Measurements from ENCODE around the gene ELANE.
A peak's percentile ranks its signal among the peaks of the same experiment; 100 is the strongest.
"Not testable (repeated sequence)": the region's sequence is repeated elsewhere in the genome, so short reads cannot be mapped to it uniquely, and the experiment has no call there.

The ELANE gene

DNA sequence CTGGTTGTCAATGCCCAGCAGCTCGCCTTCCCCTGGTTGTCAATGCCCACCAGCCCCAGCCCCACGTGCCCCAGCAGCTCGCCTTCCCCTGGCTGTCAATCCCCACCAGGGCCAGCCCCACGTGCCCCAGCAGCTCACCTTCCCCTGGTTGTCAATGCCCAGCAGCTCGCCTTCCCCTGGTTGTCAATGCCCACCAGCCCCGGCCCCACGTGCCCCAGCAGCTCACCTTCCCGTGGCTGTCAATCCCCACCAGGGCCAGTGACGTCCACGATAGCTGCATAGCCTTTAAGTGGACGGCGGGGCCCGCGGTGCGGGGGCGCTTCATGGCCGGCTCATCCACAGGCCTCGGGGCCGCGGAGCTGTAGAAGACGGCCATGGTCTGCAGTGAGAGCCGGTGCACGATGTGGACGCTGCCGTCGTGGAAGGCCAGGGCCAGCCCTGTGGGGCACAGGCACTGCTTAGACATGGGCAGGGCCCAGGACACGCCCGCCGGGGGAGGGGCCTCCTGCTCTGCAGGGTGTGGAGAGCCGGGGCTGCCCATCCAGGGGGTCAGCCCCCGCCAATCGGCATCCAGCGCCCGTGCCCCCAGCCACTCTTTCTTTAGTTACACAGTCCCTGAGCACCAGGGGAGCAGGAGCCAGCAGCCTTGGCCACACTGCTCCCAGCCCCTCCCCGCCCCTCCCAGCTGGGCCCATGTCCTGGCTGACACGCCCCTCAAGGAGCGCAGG lies 27.8 kb downstream of the ELANE start:
- no peak for DNase-seq (ENCODE audit: low spot score)

DNA sequence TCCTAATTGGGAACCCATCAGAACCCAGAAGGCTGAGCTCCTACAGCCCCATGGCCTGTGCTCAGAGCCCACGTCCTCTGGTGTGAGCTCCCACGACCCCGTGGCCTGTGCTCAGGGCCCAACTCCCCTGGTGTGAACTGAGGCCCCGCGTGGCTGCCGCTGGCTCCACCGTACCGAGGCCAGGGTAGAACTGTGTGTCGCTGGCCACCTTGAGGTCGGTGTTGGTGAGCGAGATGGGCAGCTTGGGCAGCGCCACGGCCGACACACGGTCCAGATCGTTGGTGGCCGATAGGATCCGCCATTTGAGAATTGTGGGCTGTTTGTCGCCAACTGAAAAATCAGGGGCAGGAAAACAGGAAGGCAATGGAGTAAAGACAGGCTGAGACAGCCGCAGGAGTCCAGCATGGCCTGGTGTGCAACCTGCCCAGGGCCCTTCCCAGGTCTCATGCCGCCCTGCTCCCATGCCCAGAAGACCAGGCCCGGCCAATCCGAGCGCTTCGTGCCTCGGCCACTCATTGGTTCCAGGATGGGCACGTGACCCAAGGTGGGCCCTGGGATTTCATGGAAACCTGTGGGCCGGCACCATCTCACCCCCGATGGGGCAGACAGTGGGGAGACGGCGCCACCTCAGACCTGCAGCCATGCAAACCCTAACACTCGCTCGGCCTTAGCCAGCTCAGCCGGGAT lies 29.4 kb downstream of the ELANE start:
- DNase-seq (ENCODE audit: low spot score) = no peak

DNA sequence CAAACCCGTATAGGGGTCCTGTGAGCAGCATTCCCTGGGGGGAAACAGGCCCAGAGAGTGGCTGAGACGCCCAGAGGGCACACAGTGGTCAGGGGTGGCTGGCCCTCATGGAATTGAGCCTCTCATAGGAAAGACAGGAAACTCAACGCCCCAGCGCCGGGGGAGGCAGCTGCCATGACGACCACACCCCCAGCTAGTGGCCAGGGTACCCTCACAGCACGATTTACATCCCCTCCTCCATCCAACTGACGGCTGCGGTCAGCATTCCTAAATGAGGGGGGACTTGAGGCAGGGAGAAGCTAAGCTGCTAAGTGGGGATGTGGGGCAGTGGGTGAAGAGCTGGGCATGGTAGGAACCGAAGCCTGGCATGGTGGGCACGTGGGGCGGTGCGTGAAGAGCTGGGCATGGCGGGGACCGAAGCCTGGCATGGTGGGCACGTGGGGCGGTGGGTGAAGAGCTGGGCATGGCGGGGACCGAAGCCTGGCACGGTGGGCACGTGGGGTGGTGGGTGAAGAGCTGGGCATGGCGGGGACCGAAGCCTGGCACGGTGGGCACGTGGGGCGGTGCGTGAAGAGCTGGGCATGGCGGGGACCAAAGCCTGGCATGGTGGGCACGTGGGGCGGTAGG lies 30.9 kb downstream of the ELANE start:
- no peak for DNase-seq (ENCODE audit: low spot score)

DNA sequence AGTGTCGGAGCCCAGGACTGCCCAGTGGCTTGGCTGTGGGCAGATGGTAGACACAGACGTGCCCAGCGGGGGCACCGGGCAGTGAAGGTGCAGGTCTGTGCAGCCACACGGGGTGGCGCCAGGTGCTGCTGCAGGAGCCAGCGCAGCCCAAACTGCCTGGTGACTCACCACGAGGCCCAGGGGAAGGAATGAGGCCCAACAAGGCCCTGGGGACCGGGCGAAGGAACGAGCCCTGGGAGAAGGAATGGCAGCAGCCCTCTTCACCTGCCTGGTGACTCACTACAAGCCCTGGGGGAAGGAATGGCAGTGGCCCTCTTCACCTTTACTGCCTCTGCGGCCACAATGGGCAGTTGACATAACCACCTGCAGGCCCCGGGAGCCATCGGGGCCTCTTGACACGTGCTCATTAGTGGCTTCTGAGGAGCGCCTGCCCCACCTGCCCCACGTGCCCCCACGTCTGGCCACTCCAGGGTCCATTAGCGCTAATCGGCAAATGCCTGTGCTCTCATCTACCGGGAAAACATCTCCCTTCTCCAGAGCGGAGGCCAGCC lies 31.6 kb downstream of the ELANE start:
- DNase-seq (ENCODE audit: low spot score) = no peak

DNA sequence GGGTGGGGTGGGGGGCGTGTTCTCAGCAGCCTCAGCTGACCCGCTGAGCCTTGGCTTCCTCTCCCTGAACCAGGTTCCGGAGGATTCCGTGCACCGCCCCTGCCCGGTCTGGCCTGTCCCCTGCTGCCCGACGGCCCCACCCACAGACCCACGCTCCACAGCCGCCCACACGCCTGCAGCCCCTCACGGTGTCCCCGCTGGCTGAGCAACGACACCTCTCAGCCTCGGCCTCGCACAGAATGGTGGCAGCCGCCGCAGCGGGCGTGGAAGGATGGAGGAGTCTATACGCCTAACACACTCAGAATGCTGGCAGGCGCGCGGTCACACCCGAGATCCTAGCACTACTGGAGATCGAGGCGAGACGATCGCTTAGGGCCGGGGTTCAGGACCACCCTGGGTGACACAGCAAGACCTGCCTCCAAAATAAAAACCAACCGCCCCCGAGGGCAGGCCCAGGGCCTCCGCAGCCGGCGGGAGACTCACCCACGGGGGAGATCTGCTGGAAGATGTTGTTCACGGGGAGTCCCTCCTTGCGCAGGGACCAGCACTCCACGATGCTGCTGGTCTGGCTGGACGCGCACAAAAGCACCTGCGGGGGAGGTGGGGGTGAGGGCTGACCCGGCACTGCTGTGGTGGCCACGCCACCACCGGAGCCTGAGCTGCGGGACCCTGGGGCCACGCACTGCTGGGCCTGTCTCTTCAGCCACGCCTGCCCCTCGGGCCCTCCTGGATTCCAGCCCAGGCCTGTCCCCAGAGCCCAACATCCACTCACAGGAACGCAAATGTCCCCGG lies 32.5 kb downstream of the ELANE start:
- DNase-seq (ENCODE audit: low spot score) = no peak

DNA sequence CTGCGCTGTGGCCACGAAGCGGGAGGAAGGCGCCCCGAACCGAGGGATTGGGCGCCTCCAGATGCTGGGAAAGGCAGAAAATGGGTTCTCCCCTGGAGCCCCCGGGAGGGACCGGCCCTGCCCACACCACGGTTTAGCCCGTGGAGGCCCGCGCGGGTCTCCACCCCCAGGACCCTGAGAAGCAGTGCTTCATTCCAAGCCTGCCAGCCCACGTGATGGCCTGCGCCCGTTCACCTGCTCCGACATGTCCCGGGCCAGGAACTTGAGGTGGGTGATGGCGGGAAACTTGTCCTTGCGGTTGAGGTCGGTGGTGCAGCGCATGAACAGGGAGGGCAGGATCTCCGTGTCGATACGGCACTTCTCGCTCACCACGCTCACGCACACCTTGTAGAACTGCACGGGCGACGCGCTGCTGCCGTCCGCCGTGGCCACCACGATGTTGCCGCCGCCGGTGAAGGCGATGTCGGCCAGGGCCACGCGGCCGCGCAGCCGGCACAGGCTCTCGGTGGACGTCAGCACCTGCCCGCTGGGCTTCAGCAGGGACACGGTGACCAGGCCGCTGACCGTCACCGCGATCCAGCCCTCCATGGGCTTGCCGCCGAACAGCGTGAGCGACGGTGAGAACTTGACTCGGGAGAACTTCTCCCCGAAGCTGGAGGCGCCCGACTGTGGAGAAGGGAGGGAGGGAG lies 33.6 kb downstream of the ELANE start:
- DNase-seq (ENCODE audit: low spot score) = no peak

DNA sequence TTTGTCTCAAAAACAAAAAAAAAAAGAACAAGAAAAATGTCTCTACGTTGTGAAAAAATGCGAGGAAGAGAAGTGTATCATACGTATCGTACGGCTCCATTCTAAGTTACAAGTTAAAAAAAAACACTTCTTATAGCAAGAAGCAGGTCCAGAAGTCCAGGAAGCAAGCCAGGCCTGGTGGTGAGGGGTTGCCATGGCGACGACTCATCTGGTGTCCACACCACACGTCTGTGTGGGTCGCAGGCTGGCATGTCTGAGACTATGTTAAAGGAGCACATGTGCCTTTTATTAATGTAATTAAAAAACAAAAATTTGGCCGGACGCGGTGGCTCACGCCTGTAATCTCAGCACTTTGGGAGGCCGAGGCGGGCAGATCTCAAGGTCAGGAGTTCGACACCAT lies 35.0 kb downstream of the ELANE start:
- DNase-seq (ENCODE audit: low spot score) = no peak

DNA sequence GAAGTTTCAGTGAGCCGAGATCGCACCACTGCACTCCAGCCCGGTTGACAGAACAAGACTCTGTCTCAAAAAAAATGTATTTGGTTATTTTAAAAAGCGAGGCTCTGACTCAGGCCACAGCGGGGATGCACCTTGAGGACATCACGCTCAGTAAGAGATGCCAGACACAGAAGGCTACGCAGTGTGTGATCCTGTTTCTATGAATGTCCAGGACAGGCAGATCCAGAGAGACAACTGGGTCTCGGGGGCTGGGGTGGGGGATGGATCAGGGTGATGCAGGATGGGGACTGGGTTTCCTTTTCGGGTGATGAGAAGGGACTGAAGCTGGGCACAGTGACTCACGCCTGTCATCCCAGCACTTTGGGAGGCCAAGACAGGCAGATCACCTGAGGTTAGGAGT lies 35.5 kb downstream of the ELANE start:
- DNase-seq (ENCODE audit: low spot score) = no peak

DNA sequence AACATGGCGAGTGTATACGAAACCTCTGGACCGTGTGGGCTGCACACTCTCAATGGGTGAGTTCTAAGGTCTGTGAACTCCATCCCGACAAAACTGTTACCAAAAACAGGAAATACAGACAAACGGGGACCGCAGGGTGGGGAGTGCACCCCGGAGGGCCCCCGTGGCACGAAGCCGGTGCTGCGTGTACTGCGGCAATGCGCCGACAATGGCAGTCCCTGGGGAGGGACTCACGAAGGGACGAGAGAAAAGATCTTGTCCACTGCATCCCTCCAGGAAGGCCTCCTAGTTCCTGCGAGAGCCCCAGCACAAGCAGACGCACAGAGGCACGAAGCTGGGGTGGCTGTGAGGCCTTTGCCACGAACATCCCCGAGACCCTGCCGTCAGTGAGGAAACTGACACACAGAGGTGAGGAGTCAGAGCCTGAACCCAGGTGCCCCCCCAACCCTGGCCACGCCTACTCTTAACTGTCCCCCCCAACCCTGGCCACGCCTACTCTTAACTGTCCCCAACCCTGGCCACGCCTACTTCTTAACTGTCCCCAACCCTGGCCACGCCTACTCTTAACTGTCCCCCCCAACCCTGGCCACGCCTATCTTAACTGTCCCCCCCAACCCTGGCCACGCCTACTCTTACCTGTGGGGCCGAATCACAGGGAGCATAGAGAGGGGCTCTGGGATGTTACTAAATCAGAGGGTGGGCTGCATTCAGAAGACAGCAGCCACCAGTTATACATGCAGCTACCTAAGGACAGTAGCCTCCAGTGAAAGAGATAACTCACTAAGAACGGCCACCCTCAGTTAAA lies 36.7 kb downstream of the ELANE start:
- no peak for DNase-seq (ENCODE audit: low spot score)

DNA sequence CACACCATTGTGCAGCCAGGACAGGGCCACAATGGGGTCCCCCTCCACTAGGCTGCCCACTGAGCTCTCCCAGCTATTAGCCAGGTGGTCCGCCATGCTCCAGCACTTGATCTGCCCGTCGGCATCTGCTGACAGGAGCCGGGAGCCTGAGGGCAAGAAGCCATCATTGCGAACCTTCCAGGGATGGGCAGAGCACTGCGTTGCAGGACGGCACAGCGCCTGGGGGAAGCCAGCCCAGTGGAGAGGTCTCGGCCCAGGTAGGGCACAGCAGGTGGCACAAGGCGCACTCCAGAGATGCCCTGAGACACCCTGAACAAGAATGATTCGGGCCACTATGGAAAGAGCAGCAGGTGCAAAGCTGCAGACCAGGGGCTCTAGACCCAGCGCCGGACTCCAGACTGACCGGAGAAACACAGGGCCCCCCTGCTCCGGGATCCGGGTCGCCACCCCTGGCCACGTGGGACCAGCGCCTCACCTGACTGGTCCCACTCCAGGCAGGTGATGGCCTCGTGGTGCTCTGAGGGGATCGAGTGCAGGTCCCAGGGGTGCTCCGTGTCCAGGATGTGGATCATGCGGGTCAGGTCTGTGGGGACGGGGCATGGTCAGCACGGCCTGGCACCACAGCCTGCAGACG lies 37.7 kb downstream of the ELANE start:
- DNase-seq (ENCODE audit: low spot score) = no peak

DNA sequence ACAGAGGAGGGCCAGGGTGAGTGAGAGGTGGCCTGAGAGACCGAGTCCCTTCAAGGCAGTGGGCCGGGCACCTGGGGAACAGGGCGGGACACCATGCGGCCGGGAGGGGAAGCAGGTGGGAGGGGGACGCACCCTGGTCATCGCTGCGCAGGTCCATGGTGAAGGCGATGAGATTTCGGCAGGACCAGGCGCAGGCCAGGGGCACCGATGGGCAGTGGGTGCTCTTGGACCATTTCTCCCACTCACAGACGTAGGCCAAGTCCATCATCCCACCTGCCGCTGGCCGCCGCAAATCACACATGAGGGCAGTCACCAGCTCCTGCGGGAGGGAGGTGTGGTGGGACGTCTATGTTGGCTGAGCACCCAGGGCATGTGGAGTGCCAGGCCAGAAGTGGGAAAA lies 38.7 kb downstream of the ELANE start:
- DNase-seq (ENCODE audit: low spot score) = no peak

DNA sequence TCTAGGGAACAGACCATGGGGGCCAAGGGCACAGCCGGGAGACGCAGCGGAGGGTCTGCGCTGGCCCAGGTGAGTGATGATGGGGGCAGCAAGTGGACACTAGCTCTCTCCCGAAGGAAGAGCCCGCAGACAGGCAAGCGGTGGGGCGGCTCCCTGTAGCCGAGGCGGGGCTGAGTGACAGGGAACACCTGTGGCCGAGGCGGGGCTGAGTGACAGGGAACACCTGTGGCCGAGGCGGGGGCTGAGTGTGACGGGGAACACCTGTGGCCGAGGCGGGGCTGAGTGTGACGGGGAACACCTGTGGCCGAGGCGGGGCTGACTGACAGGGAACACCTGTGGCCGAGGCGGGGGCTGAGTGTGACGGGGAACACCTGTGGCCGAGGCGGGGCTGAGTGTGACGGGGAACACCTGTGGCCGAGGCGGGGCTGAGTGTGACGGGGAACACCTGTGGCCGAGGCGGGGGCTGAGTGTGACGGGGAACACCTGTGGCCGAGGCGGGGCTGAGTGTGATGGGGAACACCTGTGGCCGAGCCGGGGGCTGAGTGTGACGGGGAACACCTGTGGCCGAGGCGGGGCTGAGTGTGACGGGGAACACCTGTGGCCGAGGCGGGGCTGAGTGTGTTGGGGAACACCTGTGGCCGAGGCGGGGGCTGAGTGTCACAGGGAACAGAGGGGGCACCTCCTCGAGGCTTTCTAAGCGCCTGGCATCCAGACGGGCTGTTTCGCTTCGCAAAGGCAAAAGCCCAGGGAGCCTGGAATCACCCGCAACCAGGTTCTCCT lies 39.5 kb downstream of the ELANE start:
- DNase-seq (ENCODE audit: low spot score) = not testable (repeated sequence)

DNA sequence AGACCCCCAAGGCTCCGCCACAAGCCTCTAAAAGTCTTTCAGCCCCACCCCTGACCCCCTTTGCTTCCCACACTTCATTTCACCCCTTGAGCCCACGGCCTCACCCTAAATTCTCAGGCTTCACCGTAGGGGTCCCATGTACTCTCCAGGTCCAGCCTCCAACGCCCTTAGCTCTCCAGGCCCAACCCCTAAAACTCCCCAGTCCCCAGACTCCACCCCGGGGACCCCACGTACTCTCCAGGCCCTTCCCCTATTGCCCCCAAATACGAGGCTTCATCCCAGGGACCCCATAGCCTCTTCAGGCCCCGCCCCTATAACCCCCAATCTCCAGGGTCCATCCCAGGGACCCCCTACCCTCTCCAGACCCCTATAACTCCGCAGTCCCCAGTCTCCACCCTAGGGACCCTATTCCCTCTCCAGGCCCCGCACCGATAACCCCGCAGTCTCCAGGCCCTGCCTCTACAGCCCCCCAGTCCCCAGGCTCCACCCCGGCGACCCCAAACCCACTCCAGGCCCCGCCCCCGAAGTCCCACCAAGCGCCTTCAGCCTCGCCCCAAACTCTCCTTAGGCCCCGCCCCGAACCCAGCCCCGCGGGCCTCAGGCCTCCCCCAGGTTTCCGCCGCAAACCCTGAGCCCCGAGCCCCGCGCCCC lies 40.3 kb downstream of the ELANE start:
- no peak for DNase-seq (ENCODE audit: low spot score)

DNA sequence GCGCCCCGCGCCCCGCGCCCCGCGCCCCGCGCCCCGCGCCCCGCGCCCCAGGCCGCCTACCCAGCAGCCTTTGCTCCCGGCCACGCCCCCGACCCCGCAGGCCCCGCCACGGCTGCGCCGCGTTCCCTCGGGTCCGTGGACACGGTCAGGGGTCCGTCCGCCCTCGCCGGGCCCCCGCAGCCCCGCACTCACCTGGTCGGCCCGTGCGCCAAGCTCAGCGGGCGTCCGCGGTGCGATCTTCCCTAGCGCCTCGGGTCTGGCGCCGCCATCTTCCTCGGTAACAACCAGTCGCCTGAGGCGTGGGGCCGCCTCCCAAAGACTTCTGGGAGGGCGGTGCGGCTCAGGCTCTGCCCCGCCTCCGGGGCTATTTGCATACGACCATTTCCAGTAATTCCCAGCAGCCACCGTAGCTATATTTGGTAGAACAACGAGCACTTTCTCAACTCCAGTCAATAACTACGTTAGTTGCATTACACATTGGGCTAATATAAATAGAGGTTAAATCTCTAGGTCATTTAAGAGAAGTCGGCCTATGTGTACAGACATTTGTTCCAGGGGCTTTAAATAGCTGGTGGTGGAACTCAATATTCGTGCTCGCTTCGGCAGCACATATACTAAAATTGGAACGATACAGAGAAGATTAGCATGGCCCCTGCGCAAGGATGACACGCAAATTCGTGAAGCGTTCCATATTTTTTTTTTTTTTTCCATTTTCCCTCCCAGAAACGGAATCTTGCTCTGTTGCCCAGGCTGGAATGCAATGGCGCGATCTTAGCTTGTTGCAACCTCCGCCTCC lies 41.0 kb downstream of the ELANE start, which contains the start of the genes MED16 and RNU6-9:
Gene MED16, minus strand, starts transcription at position 294 of the 796 bp plus-strand sequence. CDS start 2,056 bp downstream, outside the sequence.
Gene RNU6-9, plus strand, starts transcription at position 591 of the 796 bp plus-strand sequence.
- DNase-seq (ENCODE audit: low spot score) = peak; percentile 92

DNA sequence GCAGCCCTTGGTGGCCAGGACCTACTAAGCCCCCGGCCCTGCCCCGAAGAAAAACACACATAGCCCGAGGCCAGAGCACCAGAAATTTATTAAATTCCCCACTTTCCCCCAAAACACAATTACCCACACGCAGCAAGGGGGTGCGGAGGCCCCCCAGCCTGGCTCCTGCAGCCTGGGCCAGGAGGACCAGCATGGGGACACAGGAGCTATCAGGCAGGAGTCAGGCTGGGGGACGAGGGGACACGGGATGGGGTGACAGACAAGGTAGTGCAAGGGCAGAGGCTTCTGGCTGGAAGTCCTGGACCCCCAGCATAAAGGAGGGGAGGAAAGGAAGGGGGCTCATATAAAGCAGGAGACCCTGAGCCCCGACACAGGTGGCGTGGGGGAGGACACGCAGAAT lies 44.3 kb downstream of the ELANE start:
- no peak for DNase-seq (ENCODE audit: low spot score)

DNA sequence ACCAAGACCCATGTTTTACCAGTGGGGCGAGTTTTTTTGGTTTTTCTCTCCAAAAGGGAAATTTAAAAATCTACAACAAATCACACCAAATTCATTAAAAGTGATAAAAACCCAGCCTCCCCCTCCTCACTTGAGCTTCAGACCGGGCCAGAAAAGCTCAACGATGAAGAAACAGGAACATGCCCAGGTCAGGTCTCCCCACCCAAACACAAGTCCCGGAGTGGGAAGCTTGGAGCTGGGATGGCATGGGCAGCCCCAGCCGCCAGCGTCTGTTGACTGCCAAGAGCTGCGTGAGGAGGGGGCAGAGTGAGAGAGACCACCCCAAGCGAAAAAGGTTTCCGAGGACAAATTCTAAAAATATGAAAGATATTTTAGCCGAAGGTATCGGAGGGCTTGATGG lies 44.9 kb downstream of the ELANE start:
- no peak for DNase-seq (ENCODE audit: low spot score)

DNA sequence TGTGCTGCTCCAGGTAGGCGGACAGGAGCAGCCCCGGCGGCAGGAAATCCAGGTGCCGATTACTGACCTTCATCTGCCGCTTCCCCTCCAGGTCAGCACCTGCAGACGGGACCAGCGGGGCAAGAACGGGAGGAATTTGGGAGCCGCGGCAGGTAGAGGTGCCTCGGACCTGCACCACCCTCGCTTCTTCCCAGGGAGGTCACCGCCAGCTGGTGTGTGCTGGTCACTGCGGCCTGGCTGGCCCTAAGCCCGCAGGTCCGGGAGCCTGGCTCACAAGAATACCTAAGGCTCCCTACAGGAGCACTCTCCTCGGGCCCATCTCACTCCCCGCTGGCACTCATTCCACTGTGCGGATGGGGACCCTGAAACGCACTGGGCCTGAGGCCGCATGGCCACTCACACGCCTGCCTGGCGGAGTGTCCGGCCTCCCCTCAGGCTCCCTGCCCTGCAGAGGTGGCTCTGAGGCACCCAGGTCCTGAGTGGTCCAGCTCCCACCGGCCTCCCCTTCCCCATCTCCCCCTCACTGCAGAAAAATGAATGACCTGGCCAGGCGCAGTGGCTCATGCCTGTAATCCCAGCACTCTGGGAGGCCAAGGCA lies 45.4 kb downstream of the ELANE start:
- DNase-seq (ENCODE audit: low spot score) = no peak

DNA sequence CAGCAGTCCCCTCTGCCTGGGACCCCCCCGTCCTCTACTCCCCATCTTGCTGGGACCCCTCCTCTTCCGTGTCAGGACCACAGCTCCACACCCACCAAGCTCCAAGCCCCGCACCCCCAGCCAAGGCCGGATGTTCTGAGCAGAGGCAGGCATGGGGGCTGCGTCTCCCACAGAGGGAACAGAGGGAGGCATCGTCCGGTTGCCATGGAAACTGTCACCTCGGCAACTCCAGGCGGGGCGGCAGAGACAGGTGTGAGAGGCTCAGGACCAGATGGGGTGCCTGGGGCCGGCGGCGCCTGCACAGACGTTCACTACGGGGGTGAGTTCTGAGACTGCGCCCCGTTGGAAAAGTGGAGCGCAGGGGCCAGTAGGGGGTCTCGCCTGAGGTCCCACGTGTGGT lies 46.6 kb downstream of the ELANE start:
- DNase-seq (ENCODE audit: low spot score) = no peak

Data from kidney capillary endothelial cell (primary cell).